NT2/D1 (cell line): ENCODE data around the gene MAPK12.

Source experiments
- DNase-seq: peaks from one replicate; pipeline ENCODE4 v3.0.0-alpha.2; 2011; ENCODE audit warnings: low read depth, low spot score
- H3K27me3 ChIP-seq: 2 replicates; pipeline ENCODE4 v1.6.0; 2011; ENCODE audit warnings: mild to moderate bottlenecking; ENCODE audit not compliant: insufficient read length, insufficient read depth
- H3K36me3 ChIP-seq: 2 replicates; pipeline ENCODE4 v1.6.1; 2011; ENCODE audit warnings: mild to moderate bottlenecking, low read length, mixed read lengths; ENCODE audit not compliant: insufficient read depth, insufficient read length
- H3K4me1 ChIP-seq: 2 replicates; pipeline ENCODE4 v1.5.1; 2011; ENCODE audit not compliant: insufficient read depth, insufficient read length
- H3K4me3 ChIP-seq: 2 replicates; pipeline ENCODE4 v1.5.1; 2011; ENCODE audit warnings: low read depth; ENCODE audit not compliant: insufficient read length
- H3K9ac ChIP-seq: 2 replicates; pipeline ENCODE4 v1.6.0; 2011; ENCODE audit warnings: low read depth; ENCODE audit not compliant: insufficient read length
- H3K9me3 ChIP-seq: 2 replicates; pipeline ENCODE4 v1.5.1; 2011; ENCODE audit warnings: mild to moderate bottlenecking, low read length; ENCODE audit not compliant: insufficient read depth
- SUZ12 ChIP-seq: IDR thresholded peaks from 2 replicates; pipeline ENCODE4 v1.6.1; 2011; ENCODE audit not compliant: insufficient read length, insufficient read depth; ENCODE audit errors: extremely low read depth
- YY1 ChIP-seq: IDR thresholded peaks from 2 replicates; pipeline ENCODE4 v1.6.1; 2011; ENCODE audit not compliant: insufficient read length, insufficient read depth
- ZNF274 ChIP-seq: IDR thresholded peaks from 2 replicates; pipeline ENCODE4 v1.6.1; 2011; ENCODE audit warnings: mild to moderate bottlenecking, low read depth, low read length

Gene MAPK12

DNA sequence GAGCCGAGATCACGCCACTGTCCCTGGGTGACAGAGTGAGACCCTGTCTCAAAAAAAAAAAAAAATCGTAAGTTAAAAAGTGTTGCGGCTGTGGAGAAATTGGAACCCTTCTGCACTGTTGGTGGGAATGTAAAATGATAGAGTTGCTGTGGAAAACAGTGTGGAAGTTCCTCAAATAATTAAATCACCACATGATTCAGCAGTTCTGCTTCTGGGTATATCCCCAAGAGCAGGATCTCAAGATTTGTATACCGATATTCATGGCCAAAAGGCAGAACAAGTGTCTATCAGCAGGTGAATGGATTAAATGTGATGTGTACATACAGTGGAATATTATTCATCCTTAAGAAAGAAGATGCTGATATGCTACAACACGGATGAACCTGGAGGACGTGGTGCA lies 56.9 kb downstream of the MAPK12 start:
- DNase-seq, result no peak
- TF ChIP-seq ZNF274 (no peak), SUZ12 (no peak), YY1 (no peak)
- Histone ChIP-seq H3K4me3 (no peak overlapping the region), H3K27me3 (peaks cover 10% of the 10 kb centered on the region), H3K9me3 (no peaks in the 10 kb centered on the region), H3K4me1 (peaks cover 16% of the 10 kb centered on the region), H3K9ac (no peak overlapping the region), H3K36me3 (peaks cover 52% of the 10 kb centered on the region)

DNA sequence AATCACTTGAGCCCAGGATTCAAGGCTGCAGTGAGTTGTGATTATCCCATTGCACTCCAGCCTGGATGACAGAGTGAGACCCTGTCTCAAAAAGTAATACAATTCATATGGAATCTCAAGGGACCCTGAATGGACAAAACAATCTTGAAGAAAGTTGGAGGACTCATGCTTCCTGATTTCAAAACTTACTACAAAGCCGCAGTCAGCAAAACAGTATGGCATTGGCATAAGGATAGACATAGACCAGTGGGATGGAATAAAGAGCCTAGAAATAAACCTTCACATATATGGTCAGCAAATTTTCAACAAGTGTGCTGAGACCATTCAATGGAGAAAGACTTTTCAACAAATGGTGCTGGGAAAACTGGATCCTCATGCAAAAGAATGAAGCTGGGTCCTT lies 58.2 kb downstream of the MAPK12 start:
- peaks cover 17% of the 10 kb centered on the region for H3K4me1 ChIP-seq
- no peak for DNase-seq
- H3K4me3 ChIP-seq, result no peak overlapping the region
- peaks cover 10% of the 10 kb centered on the region for H3K27me3 ChIP-seq
- H3K36me3 ChIP-seq, result peaks cover 51% of the 10 kb centered on the region
- H3K9ac ChIP-seq, result no peak overlapping the region
- H3K9me3 ChIP-seq, result no peaks in the 10 kb centered on the region
- TF ChIP-seq YY1 (no peak), ZNF274 (no peak), SUZ12 (no peak)
